Esophagus mucosa (tissue), 1 donor: ENCODE results near the gene PDSS2. TPM values are rescaled to one million over a fixed set of nuclear protein-coding genes. Genes with fewer than 3 reads are reported as not detected.
"Not testable (repeated sequence)": the region's sequence is repeated elsewhere in the genome, so short reads cannot be mapped to it uniquely, and the experiment has no call there.

Experiments
- ATAC-seq: fragments of 200-7000 bp; cut with Tn5 transposase; one replicate; pipeline ENCODE4 v1.9.1; 2020
- total RNA-seq: library from RNA; stranded (reverse); gene quantifications from one replicate; pipeline ENCODE4 v1.2.4, GENCODE V29; 2023
- donor health status: DM: yes; HTN: yes; CAD: no.

The PDSS2 gene
- total RNA-seq, 1 donor from 2014 or later = 13.2 TPM

- ATAC-seq = no peak
Observed at GRCh38 chr6:107473660-107474059, 14.3 kb upstream of the PDSS2 start.

DNA sequence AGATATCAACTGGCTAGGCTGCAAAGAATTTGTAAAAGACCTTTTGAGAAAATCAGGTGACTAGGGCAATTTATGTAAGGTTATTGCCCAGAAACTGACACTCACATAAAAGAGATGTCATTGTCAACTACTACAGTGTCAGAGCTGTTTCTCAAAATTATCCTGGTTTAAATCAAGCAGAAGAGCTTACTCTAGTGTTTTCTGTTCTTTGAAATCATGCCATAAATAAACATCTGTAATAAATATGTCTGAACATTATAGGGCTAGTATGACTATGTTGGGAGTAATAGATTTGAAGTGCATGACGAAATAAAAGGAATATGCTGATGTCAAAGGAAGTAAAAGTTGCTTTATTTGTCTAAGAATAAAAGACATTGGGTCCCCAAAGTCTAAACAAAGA, 11.0 kb upstream of the PDSS2 start:
- no peak for ATAC-seq

DNA sequence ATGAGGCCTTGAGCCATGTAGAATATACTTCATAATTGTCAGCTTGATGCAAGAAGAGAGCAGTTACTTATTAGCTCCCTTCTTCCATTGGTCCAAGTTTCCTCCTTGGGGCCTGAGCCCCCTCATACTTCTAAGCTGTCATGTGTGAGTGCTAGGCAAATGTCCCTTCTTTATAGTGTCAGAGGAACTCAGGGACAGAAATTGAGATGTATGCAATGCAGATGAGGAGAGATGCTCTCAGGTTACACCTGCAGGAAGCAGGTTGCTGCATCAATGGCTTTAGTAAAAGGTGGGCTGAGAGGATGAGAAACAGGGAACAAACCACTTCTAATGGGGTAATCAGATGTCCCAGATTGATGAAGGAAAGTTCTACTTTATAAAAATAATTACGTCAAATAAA, 6.7 kb upstream of the PDSS2 start:
- no peak for ATAC-seq

GRCh38 chr6:107460083-107460631, 793 bp upstream of the PDSS2 start:
- ATAC-seq = no peak

DNA sequence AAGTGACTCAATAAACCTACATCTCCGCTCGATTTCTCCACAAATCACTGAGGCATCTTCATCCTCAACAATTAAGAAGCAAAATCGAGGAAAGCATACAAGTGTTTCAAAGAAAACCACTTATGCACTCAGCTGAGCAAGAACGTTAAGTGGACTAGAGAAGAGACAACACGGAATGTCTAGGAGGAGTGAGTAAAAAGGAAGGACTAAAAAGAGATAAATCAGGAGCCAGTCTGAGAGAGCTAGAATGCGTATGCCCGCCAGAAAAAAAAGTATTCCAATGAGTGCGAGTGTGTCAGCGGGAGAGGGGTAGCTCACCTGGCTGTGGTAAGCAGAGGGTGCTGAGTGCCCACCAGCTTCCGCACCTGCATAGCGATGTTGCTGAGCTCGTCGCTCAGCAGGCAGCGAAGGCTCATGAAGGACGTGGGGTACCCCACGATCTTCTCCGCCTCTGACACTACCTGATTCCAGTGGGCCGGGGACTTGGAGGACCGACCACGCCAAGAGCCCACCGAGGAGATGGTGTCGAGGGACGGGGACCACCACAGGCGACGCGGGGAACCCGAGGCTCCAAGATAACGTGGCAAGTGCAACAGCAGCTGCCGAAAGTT, 587 bp downstream of the PDSS2 start:
- ATAC-seq = peak; percentile 5

GRCh38 chr6:107448776-107449175, 10.6 kb downstream of the PDSS2 start:
- ATAC-seq = no peak

DNA sequence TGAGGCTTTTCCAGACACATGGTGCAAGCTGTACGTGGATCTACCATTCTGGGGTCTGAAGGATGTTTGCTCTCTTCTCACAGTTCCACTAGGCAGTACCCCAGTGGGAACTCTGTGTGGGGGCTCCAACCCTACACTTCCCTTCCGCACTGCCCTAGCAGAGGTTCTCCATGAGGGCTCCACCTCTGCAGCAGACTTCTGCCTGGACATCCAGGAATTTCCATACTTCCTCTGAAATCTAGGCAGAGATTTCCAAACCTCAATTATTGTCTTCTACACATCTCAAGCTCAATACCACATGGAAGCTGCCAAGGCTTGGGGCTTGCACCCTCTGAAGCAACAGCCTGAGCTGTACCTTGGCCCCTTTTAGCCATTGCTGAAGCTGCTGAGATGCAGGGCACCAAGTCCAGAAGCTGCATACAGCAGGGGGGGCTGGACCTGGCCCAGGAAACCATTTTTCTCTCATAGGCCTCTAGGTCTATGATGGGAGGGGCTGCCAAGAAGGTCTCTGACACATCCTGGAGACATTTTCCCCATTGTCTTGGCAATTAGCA, 11.6 kb downstream of the PDSS2 start:
- ATAC-seq = no peak

DNA sequence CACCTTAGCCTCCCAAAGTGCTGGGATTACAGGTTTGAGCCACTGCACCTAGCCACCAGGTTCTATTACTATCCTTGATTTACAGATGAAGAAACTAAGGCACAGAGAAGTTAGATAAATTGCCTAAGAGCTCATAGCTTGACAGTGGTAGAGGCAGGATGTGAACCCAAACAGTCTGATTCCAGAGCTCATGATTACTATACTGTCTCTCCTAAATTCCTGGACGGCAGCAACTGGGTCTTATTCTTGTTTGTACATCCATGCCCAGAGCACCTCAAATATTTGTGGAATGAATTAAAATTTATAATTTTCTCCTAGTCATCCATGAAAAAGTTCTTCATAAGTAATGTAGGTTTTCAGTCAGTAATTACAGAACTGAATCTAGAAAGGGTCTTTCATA, 15.1 kb downstream of the PDSS2 start:
- ATAC-seq = no peak

DNA sequence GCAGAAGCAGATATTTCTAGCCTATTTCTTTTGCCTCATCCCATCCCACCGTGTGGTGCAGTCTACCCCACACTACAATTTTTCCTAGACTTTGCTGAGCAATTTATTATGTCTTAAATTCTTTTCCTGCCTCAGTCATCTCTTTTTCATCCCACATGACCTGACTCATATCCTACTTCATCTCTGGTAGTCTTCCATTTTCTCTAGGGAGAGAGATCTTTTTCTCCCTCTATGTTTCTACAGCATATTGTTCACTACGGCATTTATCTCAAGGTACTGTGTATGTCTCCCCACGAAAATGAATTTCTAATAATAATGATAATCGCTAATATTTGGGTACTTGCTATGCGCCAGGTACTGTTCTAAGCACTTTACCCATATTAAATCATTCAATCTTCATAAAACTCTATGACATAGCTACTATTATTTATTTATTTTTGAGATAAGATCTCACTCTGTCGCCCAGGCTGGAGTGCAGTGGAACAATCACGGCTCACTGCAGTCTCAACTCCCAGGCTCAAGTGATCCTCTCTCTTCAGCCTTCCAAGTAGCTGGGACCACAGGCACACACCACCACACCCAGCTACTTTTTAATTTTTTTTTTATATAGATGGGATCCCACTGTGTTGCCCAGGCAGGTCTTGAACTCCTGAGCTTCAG, 15.6 kb downstream of the PDSS2 start:
- ATAC-seq = no peak

DNA sequence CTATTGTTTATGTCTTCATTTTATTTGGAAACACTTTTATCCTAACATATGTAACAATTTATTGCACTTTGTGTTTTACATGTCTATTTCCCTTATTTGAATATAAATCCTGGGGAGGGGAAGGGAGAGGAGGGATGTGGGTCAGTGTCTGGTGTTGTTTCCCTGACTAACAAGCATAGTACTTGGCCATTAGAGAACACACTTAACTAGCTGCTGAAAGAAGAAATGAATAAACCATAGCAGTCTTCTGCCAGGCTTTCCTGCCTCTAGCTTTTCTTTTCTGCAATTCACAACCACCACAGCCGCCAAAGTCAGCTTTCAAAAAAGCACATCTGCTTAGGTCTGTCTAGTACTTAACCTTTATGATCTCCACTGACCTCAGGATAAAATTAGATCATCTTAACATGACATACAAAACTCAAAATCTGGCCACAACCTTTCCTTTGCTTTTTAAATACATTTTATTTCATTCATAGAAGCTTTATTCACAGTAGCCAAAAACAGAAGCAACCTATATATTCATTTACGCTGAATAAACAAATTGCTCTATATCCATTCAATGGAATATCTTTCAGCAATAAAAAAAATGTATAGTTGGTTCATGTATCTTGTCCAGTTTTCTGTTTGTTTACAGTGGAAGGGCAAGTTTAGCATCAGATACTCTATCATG, 16.3 kb downstream of the PDSS2 start:
- no peak for ATAC-seq

DNA sequence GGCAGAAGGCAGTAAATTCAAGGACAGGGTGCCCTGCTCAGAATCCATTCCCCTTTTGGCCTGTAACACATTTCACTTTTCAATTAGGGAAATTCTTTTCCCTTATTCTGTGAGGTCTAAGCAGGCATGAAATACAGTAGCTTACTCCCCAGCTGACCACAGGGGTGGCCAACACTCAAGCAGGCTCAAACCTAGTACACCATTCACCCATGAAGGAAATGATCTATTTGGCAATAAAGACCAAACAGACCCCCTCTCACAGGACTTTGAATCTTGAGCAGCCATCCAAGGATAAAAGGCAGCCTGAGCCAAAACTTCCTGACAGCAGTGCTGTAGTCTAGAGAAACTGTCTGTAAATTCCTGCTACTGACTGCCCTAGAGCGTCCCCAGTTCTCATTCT, 17.7 kb downstream of the PDSS2 start:
- no peak for ATAC-seq

- no peak for ATAC-seq
Observed at GRCh38 chr6:107440936-107441335, 18.4 kb downstream of the PDSS2 start.

DNA sequence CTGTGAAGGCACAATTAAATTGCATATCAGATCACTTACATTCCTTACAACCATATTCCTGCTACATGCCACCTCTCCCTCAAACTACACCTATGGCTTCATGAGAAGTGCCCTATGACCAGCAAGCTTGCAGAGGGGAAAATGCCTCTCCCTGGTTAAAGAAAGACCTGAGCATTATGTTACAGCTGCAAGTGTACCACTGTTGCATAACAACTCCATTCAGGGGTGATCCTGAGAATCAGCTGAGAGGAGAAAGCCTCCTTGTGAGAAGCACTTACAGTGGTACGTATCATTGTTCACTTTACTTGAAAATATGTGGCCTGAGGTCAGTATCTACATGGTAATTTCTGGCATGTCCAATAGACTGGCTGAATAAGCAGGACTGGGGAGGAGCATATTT, 20.0 kb downstream of the PDSS2 start:
- no peak for ATAC-seq

DNA sequence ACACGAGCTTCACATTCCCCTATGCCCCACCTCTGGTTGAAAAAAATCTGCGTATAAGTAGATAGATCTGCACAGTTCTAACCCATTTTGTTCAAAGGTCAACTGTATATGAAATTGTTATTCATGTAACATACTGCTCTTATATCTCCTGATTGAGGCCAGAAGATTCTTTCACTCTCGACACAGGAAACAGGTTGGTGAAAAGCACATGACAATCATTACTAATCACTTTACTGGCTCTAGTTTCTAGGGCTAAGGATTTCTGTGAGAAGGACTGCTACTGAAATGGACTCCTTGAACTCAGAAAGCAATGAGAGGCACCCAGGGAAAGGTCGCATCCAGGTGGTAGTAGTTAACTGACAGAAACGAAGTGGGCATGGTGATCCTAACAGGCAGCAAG, 21.7 kb downstream of the PDSS2 start:
- no peak for ATAC-seq

DNA sequence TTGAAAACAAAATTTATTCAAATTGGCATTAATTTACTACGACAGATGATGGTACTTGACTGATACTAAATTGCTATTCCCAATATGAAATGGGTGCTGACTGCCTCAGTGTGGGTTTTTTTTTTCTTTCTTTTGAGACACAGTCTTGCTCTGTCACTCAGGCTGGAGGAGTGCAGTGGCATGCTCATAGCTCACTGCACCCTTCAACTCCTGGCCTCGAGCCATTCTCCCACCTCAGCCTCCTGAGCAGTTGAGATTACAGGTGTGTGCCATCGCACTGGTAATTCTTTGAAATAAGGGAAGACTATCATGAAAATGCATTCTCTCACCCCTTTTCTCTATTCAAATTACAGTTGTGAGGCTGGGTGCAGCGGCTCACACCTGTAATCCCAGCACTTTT, 22.5 kb downstream of the PDSS2 start:
- ATAC-seq = no peak

DNA sequence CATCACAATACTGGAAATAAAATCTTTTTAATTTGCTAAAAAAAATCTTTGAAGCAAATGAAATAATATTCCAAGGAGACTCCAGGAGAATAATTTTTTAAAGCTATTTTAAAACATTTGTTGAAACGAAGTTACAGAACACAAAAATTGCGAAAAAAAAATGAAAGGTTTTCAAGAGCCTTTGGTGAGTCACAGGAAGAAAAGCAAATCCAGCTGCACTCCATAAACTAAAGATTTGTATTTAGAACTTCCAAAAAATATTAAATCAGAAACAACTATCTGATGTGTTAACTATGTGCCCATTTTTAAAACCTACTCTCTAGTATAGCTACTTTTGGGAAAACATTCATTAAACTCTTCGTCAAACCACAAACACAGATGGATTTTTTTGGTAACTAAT, 23.6 kb downstream of the PDSS2 start:
- ATAC-seq = no peak

GRCh38 chr6:107434812-107435211, 24.6 kb downstream of the PDSS2 start:
- ATAC-seq = no peak

DNA sequence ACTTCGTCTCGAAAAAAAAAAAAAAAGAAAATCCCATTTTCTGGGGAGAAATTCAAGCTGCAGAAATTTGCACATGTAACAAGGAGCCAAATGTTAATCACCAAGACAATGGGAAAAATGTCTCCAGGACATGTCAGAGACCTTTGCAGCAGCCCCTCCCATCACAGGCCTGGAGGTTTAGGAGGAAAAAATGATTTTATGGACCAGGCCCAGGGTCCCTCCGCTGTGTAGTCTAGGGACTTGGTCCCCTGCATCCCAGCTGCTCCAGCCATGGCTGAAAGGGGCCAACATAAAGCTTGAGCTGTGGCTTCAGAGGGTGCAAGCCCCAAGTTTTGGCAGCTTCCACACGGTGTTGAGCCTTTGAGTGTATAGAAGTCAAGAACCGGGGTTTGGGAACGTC, 33.4 kb downstream of the PDSS2 start:
- ATAC-seq = not testable (repeated sequence)

- no peak for ATAC-seq
Observed at GRCh38 chr6:107423474-107423990, 35.8 kb downstream of the PDSS2 start.

DNA sequence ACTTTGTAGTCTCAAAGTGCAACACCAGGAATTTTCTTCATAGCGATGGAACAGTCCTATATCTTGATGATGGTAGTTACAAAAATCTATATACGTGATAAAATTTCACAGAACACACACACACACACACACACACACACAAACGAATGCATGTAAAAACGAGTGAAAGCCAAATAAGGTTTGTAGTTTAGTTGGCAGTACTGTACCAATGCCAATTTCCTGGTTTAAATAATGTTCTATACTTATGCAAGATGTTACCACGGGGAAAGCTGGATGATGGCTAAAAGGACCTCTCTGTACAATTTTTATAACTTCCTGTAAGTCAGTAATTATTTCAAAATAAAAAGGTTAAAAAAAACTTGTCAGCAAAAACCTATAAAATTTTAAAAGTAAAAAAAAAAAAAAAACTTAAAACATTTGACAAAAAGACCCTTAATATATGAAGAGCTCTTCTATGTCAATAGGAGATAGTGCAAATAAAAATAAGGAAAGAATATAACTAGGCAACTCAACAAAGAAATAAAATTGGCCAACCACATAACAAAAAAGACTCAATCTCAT, 37.6 kb downstream of the PDSS2 start:
- no peak for ATAC-seq

DNA sequence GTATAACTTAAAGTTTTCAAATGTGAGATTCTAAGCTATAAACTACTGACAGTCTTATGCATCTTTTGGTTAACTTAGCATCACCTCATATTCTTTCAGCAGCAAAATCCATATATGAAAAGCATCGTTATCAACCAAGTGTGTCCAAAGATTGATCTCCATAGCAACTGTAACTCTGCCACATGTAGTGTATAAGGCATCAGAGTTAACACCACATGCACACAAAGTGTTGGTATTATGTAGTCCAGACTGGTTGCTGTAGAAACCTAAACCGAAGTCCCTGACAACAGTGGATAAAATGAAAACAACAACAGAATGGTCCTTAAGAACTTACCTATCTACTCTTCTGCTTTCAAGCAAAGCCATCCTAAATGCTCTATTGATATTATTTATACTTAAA, 39.6 kb downstream of the PDSS2 start:
- ATAC-seq = no peak

DNA sequence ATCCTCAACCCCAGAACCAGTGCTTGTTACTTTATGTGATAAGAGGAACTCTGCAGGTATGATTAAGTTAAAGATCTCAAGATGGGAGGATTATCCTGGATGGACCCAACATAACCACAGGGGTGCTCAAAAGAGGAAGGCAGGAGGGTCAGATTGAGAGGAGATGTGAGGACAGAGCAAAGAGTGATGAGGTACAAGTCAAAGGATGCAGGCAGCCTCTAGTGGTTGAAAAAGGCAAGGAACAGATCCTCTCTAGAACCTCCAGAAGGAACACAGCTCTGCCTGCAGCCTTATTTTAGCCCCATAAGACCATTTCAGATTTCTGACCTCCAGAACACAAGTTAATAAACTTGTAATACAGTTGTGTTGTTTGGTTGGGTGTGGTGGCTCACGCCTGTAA, 41.2 kb downstream of the PDSS2 start:
- no peak for ATAC-seq

- ATAC-seq = no peak
Observed at GRCh38 chr6:107416145-107416544, 43.2 kb downstream of the PDSS2 start.
